HepG2 (cell line): ENCODE measurements around the gene CABLES2. TPM values are rescaled to one million over a fixed set of nuclear protein-coding genes. Genes with fewer than 3 reads are reported as not detected.

Source experiments
- CBX2 ChIP-seq, 2 experiments: fragments of 200-600 bp in 1 of 2; sonication (generic); formaldehyde crosslinking in 1 of 2; IDR thresholded peaks; 2 replicates each; pipeline versions ENCODE4 v1.7.0 to v1.8.1; 2018 to 2022; ENCODE audit warnings: low read depth in 2 of 2, low read length in 1 of 2, mild to moderate bottlenecking in 1 of 2, missing genetic modification reagents in 1 of 2
- CHD2 ChIP-seq: IDR thresholded peaks from 2 replicates; pipeline ENCODE4 v1.6.1; 2011; ENCODE audit warnings: low read depth, low read length, improper control_type of control experiment
- EHMT2 ChIP-seq: fragments of 200-600 bp; sonication (generic); IDR thresholded peaks from 2 replicates; pipeline ENCODE4 v1.7.0; 2017; ENCODE audit warnings: antibody characterized with exemption, low read depth, low read length, borderline replicate concordance
- KAT7 ChIP-seq: IDR thresholded peaks from 2 replicates; pipeline ENCODE4 v1.6.1; 2018; ENCODE audit warnings: borderline replicate concordance, missing compliant biosample characterization
- KMT2B ChIP-seq: IDR thresholded peaks from 2 replicates; pipeline ENCODE4 v1.6.1; 2016; ENCODE audit warnings: missing genetic modification reagents, missing compliant biosample characterization
- MIER3 ChIP-seq: IDR thresholded peaks from 2 replicates; pipeline ENCODE4 v1.6.1; 2016; ENCODE audit warnings: missing compliant biosample characterization, borderline replicate concordance
- NFRKB ChIP-seq: fragments of 450-650 bp; IDR thresholded peaks from 2 replicates; pipeline ENCODE4 v1.6.1; 2017
- NFYC ChIP-seq: IDR thresholded peaks from 2 replicates; pipeline ENCODE4 v1.6.1; 2016; ENCODE audit warnings: missing genetic modification reagents, missing compliant biosample characterization
- NONO ChIP-seq, 2 experiments: fragments of 450-650 bp in 1 of 2; sonication (generic) in 1 of 2; formaldehyde crosslinking in 1 of 2; IDR thresholded peaks in 1 of 2; conservative IDR thresholded peaks in 1 of 2; 2 replicates each; pipeline versions ENCODE4 v1.6.1 to v1.8.0; 2017 to 2022; ENCODE audit warnings: mild to moderate bottlenecking in 1 of 2, missing genetic modification reagents in 1 of 2, moderate library complexity in 1 of 2
- NR2F2 ChIP-seq: IDR thresholded peaks from 2 replicates; pipeline ENCODE4 v1.6.1; 2012; ENCODE audit warnings: low read depth, inconsistent platforms, borderline replicate concordance
- PLRG1 ChIP-seq: fragments of 450-650 bp; conservative IDR thresholded peaks from 2 replicates; pipeline ENCODE4 v1.6.1; 2016
- POLR2AphosphoS2 ChIP-seq: IDR thresholded peaks from 2 replicates; pipeline ENCODE4 v1.6.1; 2011; ENCODE audit warnings: low read depth, low read length, improper control_type of control experiment
- SALL1 ChIP-seq: sonication (generic); formaldehyde crosslinking; IDR thresholded peaks from 2 replicates; pipeline ENCODE4 v1.8.0; 2022; ENCODE audit warnings: mild to moderate bottlenecking, missing genetic modification reagents
- TBX2 ChIP-seq: sonication (generic); formaldehyde crosslinking; IDR thresholded peaks from 2 replicates; pipeline ENCODE4 v1.5.0; 2020; ENCODE audit warnings: missing genetic modification reagents, mild to moderate bottlenecking, borderline replicate concordance
- ZBTB21 ChIP-seq: sonication (generic); formaldehyde crosslinking; IDR thresholded peaks from 2 replicates; pipeline ENCODE4 v1.4.0; 2020; ENCODE audit warnings: missing genetic modification reagents
- ZFP36L1 ChIP-seq: sonication (generic); formaldehyde crosslinking; IDR thresholded peaks from 2 replicates; pipeline ENCODE4 v1.8.0; 2022; ENCODE audit warnings: mild to moderate bottlenecking, missing genetic modification reagents, moderate library complexity
- ZNF138 ChIP-seq: sonication (generic); formaldehyde crosslinking; IDR thresholded peaks from 2 replicates; pipeline ENCODE4 v1.5.0; 2020; ENCODE audit warnings: mild to moderate bottlenecking, low read depth, missing genetic modification reagents
- ZNF180 ChIP-seq: sonication (generic); formaldehyde crosslinking; IDR thresholded peaks from 2 replicates; pipeline ENCODE4 v1.4.0; 2020; ENCODE audit warnings: low read depth, missing genetic modification reagents, borderline replicate concordance
- ZNF382 ChIP-seq: sonication (generic); formaldehyde crosslinking; IDR thresholded peaks from 2 replicates; pipeline ENCODE4 v1.5.0; 2020; ENCODE audit warnings: missing genetic modification reagents, mild to moderate bottlenecking, borderline replicate concordance
- ZNF550 ChIP-seq: sonication (generic); formaldehyde crosslinking; IDR thresholded peaks from 2 replicates; pipeline ENCODE4 v1.4.0; 2020; ENCODE audit warnings: mild to moderate bottlenecking, missing genetic modification reagents, borderline replicate concordance
- ZNF660 ChIP-seq: sonication (generic); formaldehyde crosslinking; IDR thresholded peaks from 2 replicates; pipeline ENCODE4 v1.5.1; 2020; ENCODE audit warnings: mild to moderate bottlenecking, low read depth, missing genetic modification reagents, borderline replicate concordance
- ZNF678 ChIP-seq: sonication (generic); formaldehyde crosslinking; IDR thresholded peaks from 2 replicates; pipeline ENCODE4 v1.4.0; 2020; ENCODE audit warnings: mild to moderate bottlenecking, missing genetic modification reagents
- ZNF780A ChIP-seq: sonication (generic); formaldehyde crosslinking; IDR thresholded peaks from 2 replicates; pipeline ENCODE4 v1.8.0; 2022; ENCODE audit warnings: mild to moderate bottlenecking, missing genetic modification reagents, moderate library complexity
- ZNF816 ChIP-seq: sonication (generic); formaldehyde crosslinking; IDR thresholded peaks from 2 replicates; pipeline ENCODE4 v1.8.0; 2022; ENCODE audit warnings: missing genetic modification reagents, mild to moderate bottlenecking, borderline replicate concordance
- polyA plus RNA-seq, 8 experiments: library from polyadenylated mRNA; depleted of rRNA in 3 of 8; stranded (reverse) in 7 of 8; unstranded in 1 of 8; fragments of >200 nt; fragmentation: Illumina TruSeq in 4 of 8; extraction: Trizol in 4 of 8; gene quantifications; 2 replicates each; pipeline versions ENCODE4 v1.2.1 to v1.2.3, GENCODE V29; 2011 to 2016; ENCODE audit warnings: low read depth in 4 of 8, missing spikeins in 1 of 8, mixed read lengths in 1 of 8; ENCODE audit not compliant: insufficient read depth in 1 of 8
- total RNA-seq, 5 experiments: library from RNA; depleted of rRNA; stranded (reverse); fragments of >200 nt; fragmentation: Illumina TruSeq; extraction: Trizol; gene quantifications; 2 replicates each; pipeline ENCODE4 v1.2.3, GENCODE V29; 2016; ENCODE audit warnings: low read depth in 1 of 5
- TF ChIP-seq, protein P1 (sequence below): sonication (generic); IDR thresholded peaks from 2 replicates; pipeline ENCODE4 v1.6.1; 2016; ENCODE audit warnings: low read depth, borderline replicate concordance
- TF ChIP-seq, protein P2 (sequence below): sonication (generic); formaldehyde crosslinking; IDR thresholded peaks from 2 replicates; pipeline ENCODE4 v1.4.0; 2020; ENCODE audit warnings: missing genetic modification reagents, borderline replicate concordance
- TF ChIP-seq, protein P3 (sequence below): sonication (generic); formaldehyde crosslinking; IDR thresholded peaks from 2 replicates; pipeline ENCODE4 v1.5.0; 2020; ENCODE audit warnings: missing genetic modification reagents, mild to moderate bottlenecking, borderline replicate concordance

The CABLES2 gene
- total and polyA plus RNA-seq, 2 of the 13 experiments (the other 11 are each of a cell fraction or from before 2014, with no cell fraction given): 5.2 to 9.7 TPM

DNA sequence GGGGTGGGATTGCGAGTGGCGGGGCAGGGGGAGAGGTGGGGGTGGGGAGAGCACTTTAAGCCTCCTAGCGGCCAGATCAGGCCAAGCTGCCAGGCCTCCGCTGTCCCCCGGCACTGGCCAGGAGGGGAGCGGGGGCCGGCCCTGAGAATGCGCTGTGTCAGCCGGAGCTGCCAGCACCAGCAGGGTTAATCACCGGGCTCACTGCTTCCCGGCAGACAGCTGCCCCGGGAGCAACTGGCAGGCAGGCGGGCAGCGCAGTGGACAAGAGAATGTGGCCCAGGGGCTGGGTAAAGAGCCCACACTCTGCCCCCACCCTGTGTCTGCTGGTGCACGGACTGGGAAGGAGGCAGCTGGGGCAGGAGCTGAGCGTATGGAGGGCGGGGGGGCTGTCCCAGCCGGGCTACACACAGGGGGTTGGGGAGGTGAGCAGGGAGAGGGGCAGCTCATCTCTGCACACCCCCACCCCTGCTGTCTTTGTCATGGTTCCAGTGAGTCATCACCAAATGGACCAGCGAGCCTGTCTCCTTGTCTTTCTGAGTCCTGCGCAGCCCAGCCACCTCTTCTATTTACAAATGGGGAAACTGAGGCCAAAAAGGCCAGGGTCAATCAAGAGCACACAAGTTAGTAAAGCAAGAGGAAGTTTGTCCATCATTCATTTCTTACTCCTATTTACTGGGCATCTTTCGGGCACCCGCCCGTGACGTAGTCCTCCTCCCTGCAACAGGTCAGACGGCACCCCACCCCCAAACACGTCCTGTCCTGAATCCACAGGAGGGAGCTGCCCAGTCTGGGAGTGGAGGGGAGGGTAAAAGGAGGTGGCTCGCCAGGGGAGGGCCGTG, 37.9 kb downstream of the CABLES2 start (continued):
- TF ChIP-seq, protein P1, sequence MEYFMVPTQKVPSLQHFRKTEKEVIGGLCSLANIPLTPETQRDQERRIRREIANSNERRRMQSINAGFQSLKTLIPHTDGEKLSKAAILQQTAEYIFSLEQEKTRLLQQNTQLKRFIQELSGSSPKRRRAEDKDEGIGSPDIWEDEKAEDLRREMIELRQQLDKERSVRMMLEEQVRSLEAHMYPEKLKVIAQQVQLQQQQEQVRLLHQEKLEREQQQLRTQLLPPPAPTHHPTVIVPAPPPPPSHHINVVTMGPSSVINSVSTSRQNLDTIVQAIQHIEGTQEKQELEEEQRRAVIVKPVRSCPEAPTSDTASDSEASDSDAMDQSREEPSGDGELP: peak; percentile 76; the same call in 1 of the 2 replicates
- TF ChIP-seq NFRKB (no peak), ZNF550 (CRISPR knock-in tag) (no peak; the same call in none of the 2 replicates), NFYC (CRISPR knock-in tag) (no peak), KMT2B (no peak; the same call in 1 of the 2 replicates), NR2F2 (peak; percentile 5; the same call in 1 of the 2 replicates), MIER3 (CRISPR knock-in tag) (no peak), NONO (IDR thresholded peaks at IDR 0.05) (no peak), NONO (CRISPR knock-in tag; conservative IDR thresholded peaks at IDR 0.05) (peak; percentile 60; the same call in 1 of the 2 replicates), ZNF780A (peak; percentile 40), ZNF678 (CRISPR knock-in tag) (peak; percentile 84; the same call in 1 of the 2 replicates), CBX2 (IDR thresholded peaks at IDR 0.05; ENCODE audit: low read depth, low read length) (no peak), CBX2 (CRISPR knock-in tag; IDR thresholded peaks at IDR 0.05; ENCODE audit: low read depth) (no peak), PLRG1 (no peak), EHMT2 (no peak), ZNF138 (no peak), ZNF816 (CRISPR knock-in tag) (no peak), ZNF382 (CRISPR knock-in tag) (no peak), CHD2 (no peak), KAT7 (no peak), POLR2AphosphoS2 (no peak), SALL1 (CRISPR knock-in tag) (peak; percentile 7; the same call in 1 of the 2 replicates), ZFP36L1 (CRISPR knock-in tag) (no peak), TBX2 (CRISPR knock-in tag) (peak; percentile 45; the same call in 1 of the 2 replicates), ZBTB21 (CRISPR knock-in tag) (no peak), ZNF180 (CRISPR knock-in tag) (no peak), ZNF660 (no peak)
- TF ChIP-seq, protein P2, sequence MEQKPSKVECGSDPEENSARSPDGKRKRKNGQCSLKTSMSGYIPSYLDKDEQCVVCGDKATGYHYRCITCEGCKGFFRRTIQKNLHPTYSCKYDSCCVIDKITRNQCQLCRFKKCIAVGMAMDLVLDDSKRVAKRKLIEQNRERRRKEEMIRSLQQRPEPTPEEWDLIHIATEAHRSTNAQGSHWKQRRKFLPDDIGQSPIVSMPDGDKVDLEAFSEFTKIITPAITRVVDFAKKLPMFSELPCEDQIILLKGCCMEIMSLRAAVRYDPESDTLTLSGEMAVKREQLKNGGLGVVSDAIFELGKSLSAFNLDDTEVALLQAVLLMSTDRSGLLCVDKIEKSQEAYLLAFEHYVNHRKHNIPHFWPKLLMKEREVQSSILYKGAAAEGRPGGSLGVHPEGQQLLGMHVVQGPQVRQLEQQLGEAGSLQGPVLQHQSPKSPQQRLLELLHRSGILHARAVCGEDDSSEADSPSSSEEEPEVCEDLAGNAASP: peak; percentile 34; the same call in 1 of the 2 replicates
- TF ChIP-seq, protein P3, sequence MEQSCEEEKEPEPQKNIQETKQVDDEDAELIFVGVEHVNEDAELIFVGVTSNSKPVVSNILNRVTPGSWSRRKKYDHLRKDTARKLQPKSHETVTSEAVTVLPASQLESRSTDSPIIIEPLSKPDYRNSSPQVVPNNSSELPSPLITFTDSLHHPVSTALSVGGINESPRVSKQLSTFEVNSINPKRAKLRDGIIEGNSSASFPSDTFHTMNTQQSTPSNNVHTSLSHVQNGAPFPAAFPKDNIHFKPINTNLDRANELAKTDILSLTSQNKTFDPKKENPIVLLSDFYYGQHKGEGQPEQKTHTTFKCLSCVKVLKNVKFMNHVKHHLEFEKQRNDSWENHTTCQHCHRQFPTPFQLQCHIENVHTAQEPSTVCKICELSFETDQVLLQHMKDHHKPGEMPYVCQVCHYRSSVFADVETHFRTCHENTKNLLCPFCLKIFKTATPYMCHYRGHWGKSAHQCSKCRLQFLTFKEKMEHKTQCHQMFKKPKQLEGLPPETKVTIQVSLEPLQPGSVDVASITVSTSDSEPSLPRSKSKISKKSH (CRISPR knock-in tag): no peak
